Measurements from ENCODE around the gene HMGA1.

HMGA1 gene

DNA sequence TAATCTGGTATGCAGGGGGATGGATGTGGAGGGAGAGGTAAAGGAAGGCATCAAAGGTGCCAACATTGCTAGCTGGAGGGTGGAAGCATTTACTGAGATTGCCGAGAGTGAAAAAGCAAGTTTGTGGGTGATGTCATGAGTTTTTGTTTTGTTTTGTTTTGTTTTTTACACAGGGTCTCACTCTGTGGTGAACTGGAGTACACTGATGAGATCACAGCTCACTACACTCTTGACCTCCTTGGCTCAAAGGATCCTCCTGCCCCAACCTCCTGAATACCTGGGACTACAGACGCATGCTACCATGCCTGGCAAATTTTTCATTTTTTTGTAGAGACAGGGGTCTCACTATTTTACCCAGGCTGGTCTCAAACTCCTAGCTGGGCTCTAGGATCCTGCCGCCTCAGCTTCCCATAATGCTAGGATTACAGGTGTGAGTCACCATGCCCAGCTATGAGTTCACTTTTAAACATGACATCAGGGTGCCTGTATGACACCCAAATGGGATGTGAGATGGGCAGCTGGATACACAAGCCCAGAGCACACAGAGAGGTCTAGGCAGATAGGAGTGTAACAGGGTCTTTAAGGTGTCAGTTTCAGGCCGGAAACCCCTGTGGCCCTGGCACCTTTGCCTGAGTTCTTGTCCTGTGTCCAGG is 35.1 kb upstream of the HMGA1 start:
- H2AFZ ChIP-seq: no peak overlapping the region
- H3K27me3 ChIP-seq (ENCODE audit: control insufficient read depth, insufficient read depth, low read length): no peaks in the 10 kb centered on the region
- H3K79me2 ChIP-seq: no peaks in the 10 kb centered on the region

DNA sequence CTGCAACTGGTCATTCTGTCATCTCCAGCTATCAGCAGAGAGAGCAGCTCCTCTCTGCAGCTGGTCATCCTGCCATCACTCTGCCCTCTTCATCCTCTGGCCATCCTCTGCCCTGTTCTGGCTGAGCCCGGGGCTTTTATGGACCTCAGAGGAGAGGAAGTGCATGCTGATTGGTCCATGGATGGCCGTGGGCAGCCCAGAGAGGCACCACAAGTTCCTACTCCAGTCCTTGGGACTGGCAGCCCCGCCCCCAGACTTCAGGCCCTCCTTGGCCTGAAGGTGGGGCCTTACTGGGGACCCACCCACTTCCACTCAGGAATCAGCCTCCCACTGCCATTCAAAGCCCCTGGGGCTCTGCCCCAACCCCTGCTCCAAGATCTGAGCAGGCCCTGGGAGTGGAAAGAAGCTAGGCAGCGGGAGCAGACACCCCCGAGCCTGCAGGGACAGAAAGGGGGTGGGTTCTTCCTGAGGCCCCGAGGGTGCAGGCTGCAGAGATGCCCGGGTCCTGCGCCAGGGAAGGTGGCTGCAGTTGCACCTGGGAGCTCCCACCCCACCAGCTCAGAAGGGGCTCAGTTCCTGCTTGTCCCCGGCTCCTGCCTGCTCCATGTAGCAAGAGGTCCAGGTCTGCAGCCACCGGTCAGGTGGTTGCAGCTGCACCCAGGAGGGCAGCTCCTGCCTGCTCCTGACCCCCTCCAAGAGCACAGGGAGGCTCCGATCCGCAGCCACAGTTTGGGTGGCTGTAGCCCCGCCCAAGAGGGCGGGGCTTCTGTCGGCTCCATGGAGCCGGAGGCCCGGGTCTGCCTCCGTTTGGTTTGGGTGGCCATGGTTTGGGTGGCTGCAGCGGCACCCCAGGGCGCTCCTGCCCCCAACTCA is 34.1 kb upstream of the HMGA1 start:
- H3K4me1 ChIP-seq: no peaks in the 10 kb centered on the region
- TF ChIP-seq, protein P1, sequence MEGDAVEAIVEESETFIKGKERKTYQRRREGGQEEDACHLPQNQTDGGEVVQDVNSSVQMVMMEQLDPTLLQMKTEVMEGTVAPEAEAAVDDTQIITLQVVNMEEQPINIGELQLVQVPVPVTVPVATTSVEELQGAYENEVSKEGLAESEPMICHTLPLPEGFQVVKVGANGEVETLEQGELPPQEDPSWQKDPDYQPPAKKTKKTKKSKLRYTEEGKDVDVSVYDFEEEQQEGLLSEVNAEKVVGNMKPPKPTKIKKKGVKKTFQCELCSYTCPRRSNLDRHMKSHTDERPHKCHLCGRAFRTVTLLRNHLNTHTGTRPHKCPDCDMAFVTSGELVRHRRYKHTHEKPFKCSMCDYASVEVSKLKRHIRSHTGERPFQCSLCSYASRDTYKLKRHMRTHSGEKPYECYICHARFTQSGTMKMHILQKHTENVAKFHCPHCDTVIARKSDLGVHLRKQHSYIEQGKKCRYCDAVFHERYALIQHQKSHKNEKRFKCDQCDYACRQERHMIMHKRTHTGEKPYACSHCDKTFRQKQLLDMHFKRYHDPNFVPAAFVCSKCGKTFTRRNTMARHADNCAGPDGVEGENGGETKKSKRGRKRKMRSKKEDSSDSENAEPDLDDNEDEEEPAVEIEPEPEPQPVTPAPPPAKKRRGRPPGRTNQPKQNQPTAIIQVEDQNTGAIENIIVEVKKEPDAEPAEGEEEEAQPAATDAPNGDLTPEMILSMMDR (IDR thresholded peaks at IDR 0.05): no peak
- H3K9ac ChIP-seq: no peak overlapping the region
- H3K27ac ChIP-seq: no peak overlapping the region
- H3K4me3 ChIP-seq (ENCODE audit: low read depth, low read length): no peak overlapping the region
- no peaks in the 10 kb centered on the region for H3K79me2 ChIP-seq
- H3K9me3 ChIP-seq (ENCODE audit: control insufficient read depth, low read length): no peaks in the 10 kb centered on the region
- no peaks in the 10 kb centered on the region for H3K27me3 ChIP-seq (ENCODE audit: control insufficient read depth, insufficient read depth, low read length)
- H2AFZ ChIP-seq: no peak overlapping the region
- H3K36me3 ChIP-seq (ENCODE audit: control insufficient read depth, insufficient read depth, low read length): no peaks in the 10 kb centered on the region
- H3K4me2 ChIP-seq (ENCODE audit: low read length): no peak overlapping the region

More for the DNA sequence above, 35.1 kb upstream of the HMGA1 start:
- TF ChIP-seq, protein P1 (IDR thresholded peaks at IDR 0.05): no peak
- no peak overlapping the region for H3K27ac ChIP-seq
- no peak overlapping the region for H3K9ac ChIP-seq
- no peaks in the 10 kb centered on the region for H3K36me3 ChIP-seq (ENCODE audit: control insufficient read depth, insufficient read depth, low read length)
- no peaks in the 10 kb centered on the region for H3K9me3 ChIP-seq (ENCODE audit: control insufficient read depth, low read length)
- H3K4me3 ChIP-seq (ENCODE audit: low read depth, low read length): no peak overlapping the region
- H3K4me1 ChIP-seq: no peaks in the 10 kb centered on the region
- no peak overlapping the region for H3K4me2 ChIP-seq (ENCODE audit: low read length)

DNA sequence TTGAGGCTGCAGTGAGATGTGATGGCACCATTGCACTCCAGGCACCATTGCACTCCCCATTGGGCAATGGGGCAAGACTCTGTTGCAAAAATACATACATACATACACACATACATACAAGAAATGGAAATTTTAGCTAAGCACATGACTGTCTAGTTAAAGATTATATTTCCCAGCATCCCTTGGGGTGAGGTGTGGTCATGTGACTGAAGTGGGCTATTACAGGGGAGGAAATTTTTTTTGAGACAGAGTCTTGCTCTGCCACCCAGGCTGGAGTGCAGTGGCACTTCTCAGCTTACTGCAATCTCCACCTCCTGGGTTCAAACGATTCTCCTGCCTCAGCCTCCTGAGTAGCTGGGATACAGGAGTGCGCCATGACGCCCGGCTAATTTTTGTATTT is 32.0 kb upstream of the HMGA1 start:
- H3K9ac ChIP-seq: no peak overlapping the region
- H3K4me1 ChIP-seq: no peaks in the 10 kb centered on the region
- H3K79me2 ChIP-seq: no peaks in the 10 kb centered on the region
- no peak overlapping the region for H3K27ac ChIP-seq
- no peak overlapping the region for H2AFZ ChIP-seq
- H3K9me3 ChIP-seq (ENCODE audit: control insufficient read depth, low read length): no peaks in the 10 kb centered on the region
- H3K4me2 ChIP-seq (ENCODE audit: low read length): no peak overlapping the region
- no peak overlapping the region for H3K4me3 ChIP-seq (ENCODE audit: low read depth, low read length)
- TF ChIP-seq, protein P1 (IDR thresholded peaks at IDR 0.05): no peak
- no peaks in the 10 kb centered on the region for H3K36me3 ChIP-seq (ENCODE audit: control insufficient read depth, insufficient read depth, low read length)
- H3K27me3 ChIP-seq (ENCODE audit: control insufficient read depth, insufficient read depth, low read length): no peaks in the 10 kb centered on the region

DNA sequence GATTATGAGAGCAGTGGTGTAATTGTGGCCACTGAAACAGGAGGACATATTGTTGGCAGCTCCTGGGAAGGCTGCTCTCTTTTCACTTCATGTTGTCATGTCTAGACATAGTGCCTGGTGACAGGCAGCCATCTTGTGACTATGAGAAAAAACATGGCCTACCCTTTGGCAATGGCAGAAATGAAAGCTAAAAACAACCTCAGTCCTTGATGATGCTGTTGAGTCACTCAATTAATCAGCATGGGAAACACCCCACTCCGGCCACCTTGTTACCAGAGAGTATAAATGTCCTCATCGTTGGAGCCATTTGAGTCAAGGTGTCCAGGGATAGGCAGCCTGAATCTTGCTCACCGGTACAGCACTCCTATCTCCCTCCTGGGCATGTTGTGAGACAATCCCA is 31.2 kb upstream of the HMGA1 start:
- Histone ChIP-seq H2AFZ (no peak overlapping the region), H3K27ac (no peak overlapping the region), H3K4me2 (ENCODE audit: low read length) (no peak overlapping the region), H3K79me2 (no peaks in the 10 kb centered on the region), H3K36me3 (ENCODE audit: control insufficient read depth, insufficient read depth, low read length) (no peaks in the 10 kb centered on the region), H3K4me1 (no peaks in the 10 kb centered on the region), H3K4me3 (ENCODE audit: low read depth, low read length) (no peak overlapping the region), H3K9me3 (ENCODE audit: control insufficient read depth, low read length) (no peaks in the 10 kb centered on the region), H3K9ac (no peak overlapping the region), H3K27me3 (ENCODE audit: control insufficient read depth, insufficient read depth, low read length) (no peaks in the 10 kb centered on the region)
- TF ChIP-seq, protein P1 (IDR thresholded peaks at IDR 0.05): no peak

Data from parathyroid adenoma (tissue), 2 donors.